Right renal pelvis (tissue), 4 donors: ENCODE measurements around the gene ITGA5. TPM values are rescaled to one million over a fixed set of nuclear protein-coding genes. Genes with fewer than 3 reads are reported as not detected.

Experiments
- DNase-seq, 4 donors: peaks; one replicate each; pipeline ENCODE4 v3.0.0-alpha.2; 2013; ENCODE audit warnings: low read depth in 4 of 4, low spot score in 3 of 4, missing footprints in 1 of 4
- polyA plus RNA-seq, 4 donors: library from polyadenylated mRNA; unstranded; fragments of 120-200 nt; gene quantifications; one replicate each; pipeline ENCODE4 v1.2.1, GENCODE V29; 2013; ENCODE audit not compliant: insufficient read length in 4 of 4

ITGA5 gene
- polyA plus RNA-seq, 4 donors: 39.2 to 50.6 (median 44.7) TPM

GRCh38 chr12:54392485-54393206 is 26.4 kb downstream of the ITGA5 start:
- no peak for DNase-seq

- peak in 1 of 4 donors; percentile 44 for DNase-seq
Measured at GRCh38 chr12:54390668-54391551, 28.2 kb downstream of the ITGA5 start.

DNA sequence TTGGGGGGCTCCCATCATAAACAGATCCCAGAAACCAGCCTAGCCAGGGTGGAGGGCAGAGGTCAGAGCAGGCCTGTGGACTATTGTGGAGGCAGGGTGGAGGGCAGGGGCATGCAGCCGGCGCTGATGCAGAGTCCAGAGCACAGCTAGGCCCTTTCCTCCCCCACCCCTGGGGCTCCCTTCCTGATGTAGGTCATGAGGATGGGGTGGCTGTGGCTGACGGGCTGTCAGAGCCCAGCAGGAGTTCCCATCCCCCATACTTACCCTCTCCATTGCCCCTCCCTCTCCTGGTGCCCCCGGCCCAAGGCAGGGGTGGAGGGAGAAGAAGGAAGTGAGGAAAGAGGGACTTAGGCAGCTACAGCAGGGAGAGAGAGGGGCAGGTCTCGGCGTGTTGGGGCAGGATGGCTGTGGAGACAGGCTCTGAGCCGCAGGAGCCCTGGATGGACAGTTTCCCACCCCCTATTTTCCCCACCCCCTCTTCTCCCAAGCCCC is 28.8 kb downstream of the ITGA5 start:
- DNase-seq: no peak

GRCh38 chr12:54389607-54390175 is 29.4 kb downstream of the ITGA5 start:
- no peak for DNase-seq

DNA sequence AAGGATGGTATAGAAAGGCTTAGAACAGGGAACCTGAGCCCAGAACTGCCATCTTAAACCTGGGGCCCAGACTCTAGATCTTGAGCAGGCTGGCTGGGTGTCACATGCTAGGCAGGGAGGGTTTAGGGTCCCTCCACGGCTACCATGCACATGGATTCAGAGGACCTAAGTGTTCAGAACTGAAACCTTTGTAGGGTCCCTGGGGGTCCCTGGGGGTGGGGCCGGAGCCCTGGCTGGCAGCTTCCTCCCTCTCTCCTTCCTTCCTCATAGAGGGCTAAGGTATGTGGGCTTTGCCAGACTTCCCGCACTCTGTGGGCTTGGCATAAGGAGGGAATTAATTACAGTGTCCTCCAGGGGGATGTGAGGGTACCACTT is 29.9 kb downstream of the ITGA5 start:
- DNase-seq: no peak

- no peak for DNase-seq
Measured at GRCh38 chr12:54388237-54389133, 30.6 kb downstream of the ITGA5 start.

DNA sequence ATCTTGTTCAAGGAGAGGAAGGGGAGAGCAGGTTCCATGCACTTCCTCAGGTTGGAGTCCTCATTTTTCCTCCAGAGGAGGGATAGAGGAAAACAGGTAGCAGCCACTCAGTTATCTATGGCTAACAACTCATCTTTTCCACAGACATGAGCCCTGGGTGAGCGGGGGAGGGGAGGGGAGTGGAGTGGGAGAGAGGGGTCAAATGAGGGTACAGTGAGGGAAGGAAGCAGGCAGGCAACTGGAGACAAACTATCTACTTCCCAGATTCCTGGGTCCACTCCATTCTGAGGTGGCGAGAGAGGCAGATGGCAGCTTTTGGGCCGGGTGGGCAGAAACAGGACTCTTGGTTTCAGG is 32.0 kb downstream of the ITGA5 start:
- no peak for DNase-seq

GRCh38 chr12:54386403-54387113 is 32.5 kb downstream of the ITGA5 start:
- no peak for DNase-seq

- no peak for DNase-seq
Measured at GRCh38 chr12:54385251-54385914, 33.7 kb downstream of the ITGA5 start.

DNA sequence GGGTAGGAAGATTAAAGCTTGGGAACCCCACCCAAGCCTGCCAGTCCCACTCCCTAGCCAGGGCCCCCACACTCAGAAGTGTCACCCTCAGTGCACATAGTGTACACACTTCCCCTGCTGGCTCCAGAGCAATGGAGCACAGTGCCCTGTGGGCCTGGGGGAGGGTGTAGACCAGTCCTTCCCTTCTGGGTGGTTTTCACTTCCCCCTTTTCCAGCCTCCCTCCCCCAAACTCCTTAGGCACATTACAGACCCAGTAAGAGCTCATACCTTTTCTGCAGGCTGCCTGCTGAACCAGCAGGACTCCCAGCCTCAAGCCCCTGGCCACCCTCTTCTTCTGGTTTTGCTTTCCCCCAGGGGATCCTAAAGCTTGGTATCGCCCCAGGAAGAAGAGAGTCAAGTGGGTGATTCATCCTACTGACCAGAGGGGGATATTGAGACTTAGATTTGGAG is 34.5 kb downstream of the ITGA5 start, which contains the start of gene ZNF385A:
ZNF385A (minus strand) TSS at position 143 of the 451 bp plus-strand sequence. CDS start 219 bp downstream, outside the sequence.
- DNase-seq: no peak

DNA sequence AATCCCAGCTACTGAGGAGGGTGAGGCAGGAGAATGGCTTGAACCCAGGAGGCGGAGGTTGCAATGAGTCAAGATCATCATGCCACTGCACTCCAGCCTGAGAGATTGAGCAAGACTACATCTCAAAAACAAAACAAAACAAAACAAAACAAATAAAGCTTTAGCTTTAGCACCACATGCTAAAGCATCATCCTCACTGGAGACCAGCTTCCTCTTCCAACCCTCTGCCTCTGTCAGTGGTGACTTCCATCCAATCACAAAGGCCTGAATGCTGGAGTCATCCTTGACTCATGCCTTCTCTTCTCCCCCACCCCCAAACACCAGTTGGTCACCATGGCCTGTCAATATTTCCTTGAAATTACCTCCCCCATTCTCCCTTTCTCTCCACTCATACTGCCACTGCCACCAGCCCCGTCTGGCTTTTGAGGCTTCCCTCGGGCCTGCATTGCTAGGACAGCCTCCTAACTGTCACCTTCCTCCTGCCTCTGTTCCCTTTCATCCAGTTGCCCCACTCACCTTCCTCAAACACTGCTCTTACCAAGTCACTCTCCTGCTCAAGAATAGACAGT is 35.9 kb downstream of the ITGA5 start:
- DNase-seq: no peak

DNA sequence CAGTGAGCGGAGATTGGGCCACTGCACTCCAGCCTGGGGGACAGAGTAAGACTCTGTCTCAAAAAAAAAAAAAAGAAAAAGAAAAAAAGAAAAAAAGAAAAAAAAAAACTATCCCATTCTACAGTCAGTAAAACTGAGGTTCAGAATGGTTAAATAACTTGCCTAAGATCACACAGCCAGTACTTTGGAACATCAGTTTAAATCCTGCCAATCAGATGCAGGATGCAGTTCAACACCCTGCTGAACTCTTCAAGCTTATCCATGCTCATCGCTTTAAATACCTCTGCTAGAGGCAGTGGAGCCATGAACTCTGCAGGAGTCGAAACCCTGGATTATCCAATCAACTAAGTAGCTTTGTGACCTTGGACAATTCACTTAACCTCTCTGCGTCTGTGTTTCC is 37.9 kb downstream of the ITGA5 start:
- DNase-seq: no peak

- DNase-seq: peak in 1 of 4 donors; percentile 86
Measured at GRCh38 chr12:54379398-54380201, 39.5 kb downstream of the ITGA5 start.

DNA sequence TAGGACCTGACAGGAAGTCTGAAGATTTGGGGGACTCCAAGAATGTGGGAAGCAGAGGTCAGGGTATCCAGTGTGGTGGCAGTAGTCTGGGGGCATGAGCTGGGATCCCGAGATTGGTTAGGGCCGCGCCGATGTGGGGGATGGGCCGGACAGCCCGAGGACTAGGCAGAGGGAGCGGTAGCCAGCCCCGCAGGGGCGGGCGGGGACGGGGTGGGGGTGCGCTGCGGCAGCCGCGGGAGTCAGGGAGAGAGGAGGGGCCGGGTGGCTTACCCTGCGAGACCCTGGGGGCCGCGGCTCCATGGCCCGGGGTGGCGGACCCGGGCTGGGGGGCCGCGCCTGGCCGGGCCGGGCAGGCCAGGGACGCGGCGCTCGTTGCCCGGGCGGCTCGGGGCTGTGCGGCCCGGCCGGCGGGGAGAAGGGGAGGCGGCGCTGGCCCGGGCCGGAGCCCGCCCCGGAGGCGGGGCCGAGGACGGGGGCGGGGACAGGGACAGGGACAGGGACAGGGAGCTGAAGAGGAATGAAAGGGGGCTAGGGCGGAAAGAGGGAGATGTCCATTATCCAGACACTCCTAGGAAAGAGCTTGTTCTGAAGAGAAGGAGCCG is 40.2 kb downstream of the ITGA5 start:
- no peak for DNase-seq

GRCh38 chr12:54377797-54378515 is 41.1 kb downstream of the ITGA5 start:
- no peak for DNase-seq

DNA sequence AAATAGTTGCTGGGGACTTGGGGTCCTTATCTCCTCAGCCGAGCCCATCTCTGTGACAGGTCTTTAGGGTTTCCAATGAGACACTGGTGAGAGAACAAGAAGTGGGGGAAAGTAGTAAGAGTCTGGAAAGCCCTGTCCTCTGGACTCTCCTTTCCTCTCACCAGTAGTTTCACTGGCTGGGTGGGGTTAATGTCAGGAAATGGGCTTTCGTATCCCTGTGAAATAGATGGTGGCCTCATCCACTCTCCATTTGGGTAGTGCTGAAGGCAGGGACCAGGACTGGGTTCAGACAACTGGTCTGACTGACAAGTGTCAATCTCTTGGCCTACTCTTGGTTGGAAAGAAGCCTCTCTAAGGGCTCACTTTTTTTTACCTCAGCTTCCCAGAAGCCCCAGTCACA is 42.1 kb downstream of the ITGA5 start:
- DNase-seq: no peak

DNA sequence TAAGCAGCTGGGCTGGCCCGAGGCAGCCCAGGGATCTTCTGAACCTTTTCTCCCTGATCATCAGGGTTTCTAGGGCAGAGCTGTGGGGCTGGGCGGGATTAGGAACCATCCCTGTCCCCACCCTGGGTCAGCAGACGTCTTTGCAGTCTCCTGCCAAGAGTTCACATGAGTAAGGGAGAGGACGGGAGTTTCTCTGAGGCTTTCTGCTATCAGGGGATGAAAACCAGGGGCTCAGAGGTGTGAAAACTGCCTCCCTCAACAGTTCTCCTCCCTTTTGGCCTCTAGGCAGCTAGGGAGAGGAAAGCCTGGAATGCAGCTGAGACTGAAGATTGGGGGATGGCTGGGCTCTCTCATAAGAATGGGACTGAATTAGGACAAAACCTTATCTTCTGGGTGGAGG is 42.5 kb downstream of the ITGA5 start:
- DNase-seq: no peak
